ENCODE measurements around the gene PIGQ.

PIGQ gene

GRCh38 chr16:568401-569258 is 1.1 kb upstream of the PIGQ start:
- DNase-seq (ENCODE audit: extremely low spot score), result no peak
- no peak for TF ChIP-seq CTCF (IDR thresholded peaks at IDR 0.05; ENCODE audit: control extremely low read depth, extremely low read depth, low read depth, missing control alignments)
- ChIA-PET POLR2A (no interaction called here), CTCF (no interaction called here)

DNA sequence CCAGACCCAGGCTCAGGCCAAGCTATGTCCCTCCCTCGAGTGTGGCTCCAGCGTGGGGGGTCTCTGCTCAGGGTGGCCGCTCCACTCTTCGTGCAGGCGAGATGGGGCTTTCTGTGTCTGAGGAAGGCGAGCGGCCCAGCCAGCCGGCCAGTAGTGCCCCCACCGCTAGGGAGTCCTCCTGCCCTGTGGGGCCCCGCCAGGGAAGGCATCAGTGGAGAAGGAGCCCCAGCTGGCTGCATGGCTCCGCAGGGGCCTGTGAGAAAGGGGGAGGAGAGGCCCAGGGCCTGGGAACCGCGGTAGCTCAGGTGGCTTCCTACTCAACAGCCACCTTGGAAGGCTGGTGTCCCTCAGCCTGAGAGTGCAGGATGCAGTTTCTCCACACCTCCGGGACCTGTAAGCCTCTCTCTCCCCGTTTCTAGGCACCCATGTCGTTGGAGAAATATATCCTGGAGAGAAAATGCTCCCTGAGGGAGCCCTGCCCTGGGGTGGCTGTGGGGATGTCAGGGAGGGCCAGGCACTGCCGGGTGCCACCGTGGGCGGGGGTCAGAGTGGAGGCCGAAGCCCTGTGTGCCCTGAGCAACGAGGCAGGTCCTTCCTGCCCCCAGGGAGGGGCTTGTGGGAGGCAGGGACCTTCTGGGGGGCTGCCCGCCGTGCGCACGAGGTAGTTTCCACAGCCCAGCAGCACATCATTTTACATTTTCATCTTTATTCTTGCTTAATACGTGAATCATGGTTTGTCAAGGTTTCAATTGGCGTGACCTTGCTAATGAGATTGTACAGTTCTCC is 3.3 kb downstream of the PIGQ start:
- ChIA-PET POLR2A (no interaction called here), CTCF (interaction anchor here (1.3 kb wide), 1 partner anchor 17 kb away, joined by 3 read pairs; no protein-coding TSS in a partner anchor)
- TF ChIP-seq CTCF (IDR thresholded peaks at IDR 0.05; ENCODE audit: control extremely low read depth, extremely low read depth, low read depth, missing control alignments), result no peak
- no peak for DNase-seq (ENCODE audit: extremely low spot score)

GRCh38 chr16:574021-574760 is 4.4 kb downstream of the PIGQ start:
- ChIA-PET POLR2A (no interaction called here), CTCF (interaction anchor here (1.3 to 2.0 kb wide), 2 partner anchors 13 to 16 kb away, joined by 3 to 6 read pairs; no protein-coding TSS in a partner anchor)
- no peak for TF ChIP-seq CTCF (IDR thresholded peaks at IDR 0.05; ENCODE audit: control extremely low read depth, extremely low read depth, low read depth, missing control alignments)
- DNase-seq (ENCODE audit: extremely low spot score), result no peak

DNA sequence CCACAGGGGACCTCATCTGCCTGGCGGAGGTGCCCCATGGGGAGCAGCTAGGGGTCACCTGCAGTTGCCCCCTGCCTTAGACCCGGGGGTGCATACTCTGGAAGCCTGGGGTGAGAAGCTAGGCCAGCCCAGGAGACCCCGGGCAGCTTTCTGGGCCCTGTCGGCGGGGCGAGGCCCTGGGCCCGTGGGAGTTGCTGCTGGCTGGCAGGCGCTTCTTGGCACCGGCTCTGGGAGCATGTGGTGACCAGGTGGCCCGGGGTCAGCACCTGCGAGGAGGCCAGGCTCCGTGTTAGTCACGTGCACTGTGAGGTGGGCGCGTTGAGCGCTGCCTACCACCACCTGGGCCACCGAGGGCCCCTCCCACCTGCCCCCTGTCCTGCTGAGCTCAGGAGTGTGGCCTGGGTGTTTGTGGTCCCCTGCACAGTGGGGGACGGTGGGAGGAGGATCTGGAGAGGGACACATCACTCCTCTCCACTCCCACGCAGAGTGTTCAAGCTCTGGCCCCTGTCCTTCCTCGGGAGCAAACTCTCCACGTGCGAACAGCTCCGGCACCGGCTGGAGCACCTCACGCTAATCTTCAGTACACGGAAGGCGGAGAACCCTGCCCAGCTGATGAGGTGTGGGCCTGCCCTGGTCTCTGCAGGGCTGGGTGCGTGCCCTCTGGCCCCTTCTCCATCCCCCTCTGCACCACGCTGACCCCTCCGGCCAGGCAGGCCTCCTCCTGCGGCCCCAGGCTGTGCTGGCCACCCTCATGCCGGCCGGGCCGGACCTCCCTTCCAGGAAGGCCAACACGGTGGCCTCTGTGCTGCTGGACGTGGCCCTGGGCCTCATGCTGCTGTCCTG is 5.8 kb downstream of the PIGQ start:
- TF ChIP-seq CTCF (IDR thresholded peaks at IDR 0.05; ENCODE audit: control extremely low read depth, extremely low read depth, low read depth, missing control alignments), result no peak
- ChIA-PET POLR2A (no interaction called here), CTCF (interaction anchor here (2.0 kb wide), 1 partner anchor 12 kb away, joined by 6 read pairs; no protein-coding TSS in a partner anchor)
- no peak for DNase-seq (ENCODE audit: extremely low spot score)

- CTCF ChIA-PET, result interaction anchor here (1.1 kb wide), 1 partner anchor 9 kb away, joined by 3 read pairs; no protein-coding TSS in a partner anchor
- POLR2A ChIA-PET, result no interaction called here
- TF ChIP-seq CTCF (IDR thresholded peaks at IDR 0.05; ENCODE audit: control extremely low read depth, extremely low read depth, low read depth, missing control alignments), result no peak
- DNase-seq (ENCODE audit: extremely low spot score), result no peak
Observed at GRCh38 chr16:576197-576822, 6.5 kb downstream of the PIGQ start.

All from GM10248 (cell line).